ENCODE measurements around the gene FRZB.
"Not testable (repeated sequence)": the region's sequence is repeated elsewhere in the genome, so short reads cannot be mapped to it uniquely, and the experiment has no call there.

The FRZB gene

GRCh38 chr2:182883451-182883850 lies 17.0 kb upstream of the FRZB start:
- TF ChIP-seq CSDC2 (CRISPR knock-in tag; IDR thresholded peaks at IDR 0.05) (no peak), ZFP30 (CRISPR knock-in tag; IDR thresholded peaks at IDR 0.05) (no peak), ZC3H10 (CRISPR knock-in tag; IDR thresholded peaks at IDR 0.05) (no peak), ISL1 (CRISPR knock-in tag; IDR thresholded peaks at IDR 0.05) (no peak), TOX (CRISPR knock-in tag; IDR thresholded peaks at IDR 0.05; ENCODE audit: borderline replicate concordance) (no peak), OSR1 (CRISPR knock-in tag; IDR thresholded peaks at IDR 0.05) (no peak), GLIS3 (CRISPR knock-in tag; IDR thresholded peaks at IDR 0.05) (no peak), ZFP3 (CRISPR knock-in tag; IDR thresholded peaks at IDR 0.05) (no peak), BACH2 (CRISPR knock-in tag; IDR thresholded peaks at IDR 0.05; ENCODE audit: borderline replicate concordance) (no peak), ESRRG (CRISPR knock-in tag; IDR thresholded peaks at IDR 0.05) (no peak), ARNTL (CRISPR knock-in tag; IDR thresholded peaks at IDR 0.05; ENCODE audit: borderline replicate concordance, low read depth) (no peak), ZNF8 (CRISPR knock-in tag; IDR thresholded peaks at IDR 0.05) (no peak), ZNF70 (CRISPR knock-in tag; IDR thresholded peaks at IDR 0.05) (no peak), TSHZ2 (CRISPR knock-in tag; IDR thresholded peaks at IDR 0.05) (no peak), POU6F1 (CRISPR knock-in tag; IDR thresholded peaks at IDR 0.05; ENCODE audit: borderline replicate concordance, low read depth) (no peak), PATZ1 (CRISPR knock-in tag; IDR thresholded peaks at IDR 0.05; ENCODE audit: borderline replicate concordance) (no peak), CREB5 (CRISPR knock-in tag; IDR thresholded peaks at IDR 0.05; ENCODE audit: low read depth) (no peak), SNAI2 (CRISPR knock-in tag; IDR thresholded peaks at IDR 0.05) (no peak), TCF4 (CRISPR knock-in tag; IDR thresholded peaks at IDR 0.05; ENCODE audit: borderline replicate concordance) (no peak), ZNF565 (CRISPR knock-in tag; conservative IDR thresholded peaks at IDR 0.05; ENCODE audit: low read depth) (no peak)
- ATAC-seq, result no peak

- ATAC-seq, result not testable (repeated sequence)
These were observed 13.7 kb upstream of the FRZB start for GRCh38 chr2:182880100-182880499.

- not testable (repeated sequence) for ATAC-seq
These were observed 10.2 kb upstream of the FRZB start for GRCh38 chr2:182876653-182877052.

- TF ChIP-seq ZNF8 (CRISPR knock-in tag; IDR thresholded peaks at IDR 0.05) (no peak), ESRRG (CRISPR knock-in tag; IDR thresholded peaks at IDR 0.05) (no peak), ARNTL (CRISPR knock-in tag; IDR thresholded peaks at IDR 0.05; ENCODE audit: borderline replicate concordance, low read depth) (no peak), ZNF565 (CRISPR knock-in tag; conservative IDR thresholded peaks at IDR 0.05; ENCODE audit: low read depth) (no peak), ISL1 (CRISPR knock-in tag; IDR thresholded peaks at IDR 0.05) (no peak), PPARA (CRISPR knock-in tag; IDR thresholded peaks at IDR 0.05; ENCODE audit: borderline replicate concordance) (no peak), PATZ1 (CRISPR knock-in tag; IDR thresholded peaks at IDR 0.05; ENCODE audit: borderline replicate concordance) (no peak)
- ATAC-seq, result no peak
These were observed 3.8 kb upstream of the FRZB start for GRCh38 chr2:182870227-182870626.

Measured in SK-N-SH treated with all-trans-retinoic acid at 6 μM for 48 hours (cell line).